GM21723 (cell line): ENCODE data around the gene CADM2.

Source experiments
- ATAC-seq: cut with Tn5 transposase; IDR thresholded peaks from one replicate; pipeline ENCODE4 v1.9.1; 2021; ENCODE audit warnings: mild to moderate bottlenecking, moderate library complexity; ENCODE audit not compliant: unreplicated experiment

The CADM2 gene

GRCh38 chr3:85780806-85781205 is 822.0 kb downstream of the CADM2 start:
- no peak for ATAC-seq

GRCh38 chr3:85781806-85782205 is 823.0 kb downstream of the CADM2 start:
- no peak for ATAC-seq

GRCh38 chr3:85783291-85783690 is 824.5 kb downstream of the CADM2 start:
- no peak for ATAC-seq

- ATAC-seq = no peak
These were observed 827.0 kb downstream of the CADM2 start for GRCh38 chr3:85785766-85786165.

- ATAC-seq = no peak
These were observed 831.7 kb downstream of the CADM2 start for GRCh38 chr3:85790445-85791030.

GRCh38 chr3:85796140-85796539 is 837.4 kb downstream of the CADM2 start:
- ATAC-seq = no peak

- ATAC-seq = no peak
These were observed 841.9 kb downstream of the CADM2 start for GRCh38 chr3:85800676-85801075.

- ATAC-seq = no peak
These were observed 843.2 kb downstream of the CADM2 start for GRCh38 chr3:85801955-85802354.

GRCh38 chr3:85808755-85809154 is 850.0 kb downstream of the CADM2 start:
- no peak for ATAC-seq

- ATAC-seq = peak; percentile 65
These were observed 862.5 kb downstream of the CADM2 start for GRCh38 chr3:85821130-85821756.

GRCh38 chr3:85835857-85836440 is 877.2 kb downstream of the CADM2 start:
- ATAC-seq = no peak

GRCh38 chr3:85837402-85837801 is 878.6 kb downstream of the CADM2 start:
- no peak for ATAC-seq

- ATAC-seq = no peak
These were observed 880.1 kb downstream of the CADM2 start for GRCh38 chr3:85838921-85839320.

- no peak for ATAC-seq
These were observed 883.3 kb downstream of the CADM2 start for GRCh38 chr3:85842081-85842480.

- ATAC-seq = no peak
These were observed 888.2 kb downstream of the CADM2 start for GRCh38 chr3:85846940-85847339.

GRCh38 chr3:85851071-85851470 is 892.3 kb downstream of the CADM2 start:
- no peak for ATAC-seq

- ATAC-seq = no peak
These were observed 895.0 kb downstream of the CADM2 start for GRCh38 chr3:85853805-85854204.

- ATAC-seq = no peak
These were observed 904.2 kb downstream of the CADM2 start for GRCh38 chr3:85862893-85863455.

GRCh38 chr3:85864896-85865295 is 906.1 kb downstream of the CADM2 start:
- ATAC-seq = no peak

- no peak for ATAC-seq
These were observed 908.3 kb downstream of the CADM2 start for GRCh38 chr3:85867072-85867471.

- ATAC-seq = no peak
These were observed 916.8 kb downstream of the CADM2 start for GRCh38 chr3:85875589-85875988.

- no peak for ATAC-seq
These were observed 918.8 kb downstream of the CADM2 start for GRCh38 chr3:85877631-85878030.
